Esophagus squamous epithelium (tissue), 5 donors: ENCODE results near the gene OPCML. TPM values are rescaled to one million over a fixed set of nuclear protein-coding genes. Genes with fewer than 3 reads are reported as not detected.

Source experiments
- DNase-seq: peaks from one replicate; lab custom pipeline; 2025; lab: John Stamatoyannopoulos, UW
- H3K27ac ChIP-seq, 4 donors: fragments of 200-600 bp; sonication (generic); one replicate each; pipeline ENCODE4 v1.5.1; 2016 to 2019; ENCODE audit warnings: mild to moderate bottlenecking in 1 of 4
- H3K27me3 ChIP-seq, 4 donors: fragments of 200-600 bp; sonication (generic); 1 replicate in 3 of 4; 2 replicates in 1 of 4; pipeline versions ENCODE4 v1.5.1 to v1.6.0; 2017 to 2021; ENCODE audit warnings: antibody characterized with exemption in 1 of 4
- H3K36me3 ChIP-seq, 3 donors: fragments of 200-600 bp; sonication (generic); one replicate each; pipeline ENCODE4 v1.5.1; 2016 to 2019
- H3K4me1 ChIP-seq, 3 donors: fragments of 200-600 bp; sonication (generic); one replicate each; pipeline ENCODE4 v1.5.1; 2017 to 2019
- H3K4me3 ChIP-seq, 4 donors: fragments of 200-600 bp; sonication (generic); 1 replicate in 3 of 4; 2 replicates in 1 of 4; pipeline ENCODE4 v1.5.1; 2016 to 2019; ENCODE audit warnings: mild to moderate bottlenecking in 2 of 4, moderate library complexity in 1 of 4
- H3K9me3 ChIP-seq, 3 donors: fragments of 200-600 bp; sonication (generic); one replicate each; pipeline ENCODE4 v1.5.1; 2016 to 2019
- POLR2A ChIP-seq, 4 donors: fragments of 450-650 bp; IDR thresholded peaks; one replicate each; pipeline ENCODE4 v1.6.1; 2017; ENCODE audit warnings: antibody characterized with exemption in 4 of 4, mild to moderate bottlenecking in 4 of 4, moderate library complexity in 3 of 4
- WGBS, 2 donors: methylation state at CpG; one replicate each; pipeline ENCODE4 v1.1.5; 2018; 5-methylcytosine and 5-hydroxymethylcytosine counted together
- intact Hi-C: fragments of 100-400 bp; cut with DNase I; formaldehyde crosslinking; loops from one replicate; pipeline ENCODE4 v1.15.0; 2022
- total RNA-seq, 4 donors: library from RNA; depleted of rRNA; stranded (reverse); fragments of >200 nt; gene quantifications; one replicate each; pipeline ENCODE4 v1.1.0, GENCODE V29; 2016
- TF ChIP-seq, protein P1 (sequence below), 6 experiments: fragments of 450-650 bp in 4 of 6; fragments of 200-600 bp in 2 of 6; sonication (generic) in 2 of 6; IDR thresholded peaks; one replicate each; pipeline ENCODE4 v1.5.1; 2016 to 2019; ENCODE audit warnings: antibody characterized with exemption in 6 of 6, mild to moderate bottlenecking in 4 of 6, moderate library complexity in 4 of 6
- donor health status: DM: yes; HTN: yes; CAD: no.

The OPCML gene
- total RNA-seq, 4 donors from 2014 or later, result under 0.01 TPM; not detected in 3

GRCh38 chr11:132987936-132988335 lies 544.4 kb downstream of the OPCML start:
- no peak for TF ChIP-seq POLR2A (IDR thresholded peaks at IDR 0.05)
- TF ChIP-seq, protein P1, sequence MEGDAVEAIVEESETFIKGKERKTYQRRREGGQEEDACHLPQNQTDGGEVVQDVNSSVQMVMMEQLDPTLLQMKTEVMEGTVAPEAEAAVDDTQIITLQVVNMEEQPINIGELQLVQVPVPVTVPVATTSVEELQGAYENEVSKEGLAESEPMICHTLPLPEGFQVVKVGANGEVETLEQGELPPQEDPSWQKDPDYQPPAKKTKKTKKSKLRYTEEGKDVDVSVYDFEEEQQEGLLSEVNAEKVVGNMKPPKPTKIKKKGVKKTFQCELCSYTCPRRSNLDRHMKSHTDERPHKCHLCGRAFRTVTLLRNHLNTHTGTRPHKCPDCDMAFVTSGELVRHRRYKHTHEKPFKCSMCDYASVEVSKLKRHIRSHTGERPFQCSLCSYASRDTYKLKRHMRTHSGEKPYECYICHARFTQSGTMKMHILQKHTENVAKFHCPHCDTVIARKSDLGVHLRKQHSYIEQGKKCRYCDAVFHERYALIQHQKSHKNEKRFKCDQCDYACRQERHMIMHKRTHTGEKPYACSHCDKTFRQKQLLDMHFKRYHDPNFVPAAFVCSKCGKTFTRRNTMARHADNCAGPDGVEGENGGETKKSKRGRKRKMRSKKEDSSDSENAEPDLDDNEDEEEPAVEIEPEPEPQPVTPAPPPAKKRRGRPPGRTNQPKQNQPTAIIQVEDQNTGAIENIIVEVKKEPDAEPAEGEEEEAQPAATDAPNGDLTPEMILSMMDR (IDR thresholded peaks at IDR 0.05), result no peak
- no peaks in the 10 kb centered on the region for H3K4me1 ChIP-seq
- 9 to 84% methylated on average over 2 of the region's 2 CpGs for WGBS, 2 donors
- H3K27me3 ChIP-seq, result peaks cover 0 to 7% (median 0%) of the 10 kb centered on the region in 4 donors
- intact Hi-C loops, result no loop called here
- no peaks in the 10 kb centered on the region for H3K9me3 ChIP-seq
- H3K36me3 ChIP-seq, result no peaks in the 10 kb centered on the region
- H3K27ac ChIP-seq, result no peak overlapping the region
- H3K4me3 ChIP-seq, result no peak overlapping the region
- DNase-seq, result no peak

DNA sequence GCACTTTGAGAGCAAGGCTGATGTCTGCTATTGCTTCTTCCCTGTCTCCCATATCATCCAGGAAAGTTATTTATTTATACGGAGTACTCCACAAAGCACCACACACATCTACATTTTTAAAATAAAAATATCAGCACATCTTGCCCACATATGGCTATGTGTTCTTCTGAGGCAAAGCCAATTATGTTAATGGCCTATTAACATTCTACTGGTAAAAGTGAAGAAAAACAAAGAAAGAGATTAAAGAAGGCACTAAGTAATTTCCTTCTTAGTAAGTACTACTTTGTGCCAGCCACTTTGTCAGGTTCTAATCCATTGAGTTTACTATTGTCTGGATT lies 548.7 kb downstream of the OPCML start:
- Histone ChIP-seq H3K9me3 (no peaks in the 10 kb centered on the region), H3K27me3 (no peaks in the 10 kb centered on the region), H3K36me3 (no peaks in the 10 kb centered on the region), H3K27ac (no peak overlapping the region), H3K4me3 (no peak overlapping the region), H3K4me1 (no peaks in the 10 kb centered on the region)
- 73 to 77% methylated on average over 1 of the region's 1 CpG for WGBS, 2 donors
- DNase-seq, result no peak
- intact Hi-C loops, result no loop called here
- TF ChIP-seq, protein P1 (IDR thresholded peaks at IDR 0.05), result no peak
- no peak for TF ChIP-seq POLR2A (IDR thresholded peaks at IDR 0.05)

GRCh38 chr11:132982772-132983640 lies 549.3 kb downstream of the OPCML start:
- intact Hi-C loops, result no loop called here

GRCh38 chr11:132981131-132981956 lies 551.0 kb downstream of the OPCML start:
- H3K9me3 ChIP-seq, result no peaks in the 10 kb centered on the region
- no peaks in the 10 kb centered on the region for H3K36me3 ChIP-seq
- no peak overlapping the region for H3K4me3 ChIP-seq
- no peaks in the 10 kb centered on the region for H3K4me1 ChIP-seq
- TF ChIP-seq POLR2A (IDR thresholded peaks at IDR 0.05), result no peak
- TF ChIP-seq, protein P1 (IDR thresholded peaks at IDR 0.05), result no peak
- DNase-seq, result no peak
- no peaks in the 10 kb centered on the region for H3K27me3 ChIP-seq
- 65 to 72% methylated on average over 17 of the region's 17 CpGs for WGBS, 2 donors
- intact Hi-C loops, result no loop called here
- no peak overlapping the region for H3K27ac ChIP-seq

More at GRCh38 chr11:132982772-132983640, 549.3 kb downstream of the OPCML start:
- Histone ChIP-seq H3K27me3 (no peaks in the 10 kb centered on the region), H3K4me1 (no peaks in the 10 kb centered on the region), H3K9me3 (no peaks in the 10 kb centered on the region), H3K4me3 (no peak overlapping the region), H3K27ac (no peak overlapping the region), H3K36me3 (no peaks in the 10 kb centered on the region)
- DNase-seq, result no peak
- WGBS, 2 donors, result 32 to 80% methylated on average over 6 to 7 of the region's 7 CpGs
- TF ChIP-seq, protein P1 (IDR thresholded peaks at IDR 0.05), result no peak

- Histone ChIP-seq H3K27ac (no peak overlapping the region), H3K4me1 (no peaks in the 10 kb centered on the region), H3K4me3 (no peak overlapping the region), H3K9me3 (no peaks in the 10 kb centered on the region), H3K36me3 (no peaks in the 10 kb centered on the region), H3K27me3 (no peaks in the 10 kb centered on the region)
- intact Hi-C loops, result no loop called here
- TF ChIP-seq, protein P1 (IDR thresholded peaks at IDR 0.05), result no peak
- no peak for TF ChIP-seq POLR2A (IDR thresholded peaks at IDR 0.05)
- no peak for DNase-seq
- WGBS, 2 donors, result 45 to 50% methylated on average over 8 of the region's 8 CpGs
These were observed 551.6 kb downstream of the OPCML start for GRCh38 chr11:132980670-132981069.
